ENCODE measurements around the gene TIMM17B.

- TF ChIP-seq EZH2 (IDR thresholded peaks at IDR 0.05; ENCODE audit: insufficient read depth, poor library complexity, severe bottlenecking): no peak
- no peak for TF ChIP-seq EZH2phosphoT487 (IDR thresholded peaks at IDR 0.05; ENCODE audit: insufficient read depth, low read depth)
These were observed 5.9 kb downstream of the TIMM17B start for GRCh38 chrX:48891402-48892288.

Measured in GM23248 (cell line).